Activated CD4-positive, alpha-beta T cell treated with anti-CD3 and anti-CD28 coated beads, Interleukin-2, amount 50 U/mL, for 48 hours (primary cell): ENCODE results near the gene LRRC3.

Source experiments
- DNase-seq, 2 experiments: peaks; one replicate each; pipeline ENCODE4 v3.0.0-alpha.2; 2020

The LRRC3 gene

DNA sequence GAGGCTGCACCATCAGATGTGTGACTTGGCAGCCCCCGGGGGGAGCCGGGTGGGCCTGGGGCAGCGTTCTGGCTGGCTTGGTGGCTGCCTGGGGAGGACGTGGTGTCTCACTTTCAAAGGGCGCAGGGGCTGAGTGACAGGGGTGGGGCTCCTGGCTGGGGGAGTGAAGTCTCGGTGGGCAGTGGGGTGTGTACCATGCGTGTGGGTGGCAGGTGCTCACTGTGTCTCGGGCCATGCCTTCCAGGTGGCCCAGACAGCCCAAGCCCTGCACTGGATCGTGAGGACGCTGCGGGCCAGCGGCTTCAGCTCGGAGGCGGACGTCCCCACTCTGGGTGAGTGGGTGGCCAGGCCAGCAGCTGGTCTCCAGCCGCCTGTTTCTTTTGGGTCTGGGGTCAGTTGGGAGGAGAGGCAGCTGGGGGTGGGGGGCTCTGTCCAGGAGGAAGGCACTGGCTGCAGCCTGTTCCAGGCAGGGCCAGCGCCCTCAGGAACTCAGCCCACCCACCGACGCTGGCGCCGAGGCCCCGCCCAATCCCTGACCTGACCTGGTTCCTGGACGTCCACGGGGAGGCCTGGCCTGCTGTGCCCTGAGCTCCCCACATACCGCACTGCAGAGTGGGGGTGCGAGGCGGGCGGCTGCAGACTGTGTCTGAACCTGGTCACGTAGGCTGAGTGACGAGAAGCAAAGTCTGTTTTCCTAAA lies 30.6 kb upstream of the LRRC3 start:
- DNase-seq: no peak

DNA sequence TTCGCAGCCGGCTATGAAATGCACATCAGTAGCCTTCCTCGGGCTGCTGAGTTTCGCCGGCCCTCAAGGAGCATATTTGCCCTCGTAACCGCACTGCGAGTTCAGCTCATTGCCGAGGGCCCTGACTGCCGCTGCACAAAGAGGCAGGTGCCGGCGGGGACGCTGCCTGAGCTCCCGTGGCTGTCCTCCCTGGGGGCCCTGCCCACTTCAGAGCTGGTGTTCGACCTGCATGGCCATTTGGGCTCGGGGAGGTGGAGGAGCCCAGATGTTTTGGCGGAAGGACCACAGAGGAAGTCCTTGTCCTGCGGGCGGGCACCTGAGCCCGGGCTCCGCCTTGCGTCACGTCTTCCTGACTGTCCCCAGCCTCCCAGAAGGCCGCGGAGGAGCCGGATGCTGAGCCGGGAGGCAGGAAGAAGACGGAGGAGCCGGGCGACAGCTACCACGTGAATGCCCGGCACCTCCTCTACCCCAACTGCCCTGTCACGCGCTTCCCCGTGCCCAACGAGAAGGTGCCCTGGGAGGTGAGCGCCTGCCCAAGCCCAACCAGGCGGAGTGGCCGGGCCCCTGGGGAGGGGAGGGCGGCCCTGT lies 29.9 kb upstream of the LRRC3 start:
- DNase-seq: no peak

DNA sequence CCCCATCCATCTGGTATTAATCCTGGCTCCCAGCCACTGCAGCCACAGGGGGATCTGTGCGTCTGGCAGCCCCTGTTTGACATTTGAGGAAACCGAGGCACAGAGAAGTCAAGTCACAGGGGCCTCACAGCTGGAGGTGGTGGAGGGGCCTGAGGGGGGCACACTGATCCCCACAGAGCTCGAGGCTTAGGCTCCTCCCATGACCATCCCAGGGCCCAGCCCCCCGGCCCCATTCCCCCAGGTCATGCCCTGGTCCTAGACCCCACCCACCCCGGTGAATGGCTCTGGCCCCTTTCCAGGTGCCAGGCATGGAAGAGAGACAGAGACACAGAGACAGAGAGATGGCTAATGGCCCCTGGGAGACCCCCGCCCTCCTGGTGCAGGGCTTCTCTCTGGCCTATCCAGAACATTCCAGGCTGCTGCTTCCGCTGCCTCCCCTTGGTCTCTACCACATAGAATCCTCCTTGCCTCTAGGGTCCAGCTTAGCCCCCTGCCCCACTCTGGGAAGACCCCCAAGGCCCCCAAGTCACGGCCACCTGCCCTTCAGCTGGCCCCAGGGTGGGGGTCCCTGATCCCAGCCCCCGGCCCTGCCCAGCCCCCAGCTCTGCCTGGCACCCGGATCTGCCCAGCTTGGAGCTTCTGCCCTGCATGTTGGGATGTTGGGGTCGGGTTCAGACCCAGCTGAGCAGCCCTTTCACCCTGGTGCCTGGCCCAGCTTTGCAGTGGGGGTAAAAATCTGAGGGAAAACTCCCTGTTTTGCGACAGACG lies 29.2 kb upstream of the LRRC3 start:
- no peak for DNase-seq

DNA sequence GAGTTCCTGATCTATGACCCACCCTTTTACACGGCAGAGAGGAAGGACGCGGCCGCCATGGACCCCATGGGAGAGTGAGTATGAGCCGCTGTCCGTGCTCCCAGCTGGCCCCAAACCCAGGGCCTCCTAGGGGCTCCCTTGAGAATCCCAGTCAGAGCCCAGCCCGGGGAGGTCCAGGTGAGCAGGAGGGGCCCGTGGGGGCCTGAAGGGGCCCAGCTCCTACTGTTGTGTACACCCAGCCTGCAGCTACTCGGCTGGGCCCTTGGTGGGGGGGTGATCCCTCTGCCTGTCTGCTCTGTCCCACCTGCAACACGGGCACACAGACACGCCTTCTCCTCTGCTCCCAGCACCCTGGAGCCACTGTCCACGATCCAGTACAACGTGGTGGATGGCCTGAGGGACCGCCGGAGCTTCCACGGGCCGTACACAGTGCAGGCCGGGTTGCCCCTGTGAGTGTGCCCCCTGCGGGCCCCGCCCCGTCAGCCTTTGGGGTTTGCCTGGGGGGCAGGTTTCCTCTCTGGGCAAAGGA lies 28.6 kb upstream of the LRRC3 start:
- DNase-seq: no peak

DNA sequence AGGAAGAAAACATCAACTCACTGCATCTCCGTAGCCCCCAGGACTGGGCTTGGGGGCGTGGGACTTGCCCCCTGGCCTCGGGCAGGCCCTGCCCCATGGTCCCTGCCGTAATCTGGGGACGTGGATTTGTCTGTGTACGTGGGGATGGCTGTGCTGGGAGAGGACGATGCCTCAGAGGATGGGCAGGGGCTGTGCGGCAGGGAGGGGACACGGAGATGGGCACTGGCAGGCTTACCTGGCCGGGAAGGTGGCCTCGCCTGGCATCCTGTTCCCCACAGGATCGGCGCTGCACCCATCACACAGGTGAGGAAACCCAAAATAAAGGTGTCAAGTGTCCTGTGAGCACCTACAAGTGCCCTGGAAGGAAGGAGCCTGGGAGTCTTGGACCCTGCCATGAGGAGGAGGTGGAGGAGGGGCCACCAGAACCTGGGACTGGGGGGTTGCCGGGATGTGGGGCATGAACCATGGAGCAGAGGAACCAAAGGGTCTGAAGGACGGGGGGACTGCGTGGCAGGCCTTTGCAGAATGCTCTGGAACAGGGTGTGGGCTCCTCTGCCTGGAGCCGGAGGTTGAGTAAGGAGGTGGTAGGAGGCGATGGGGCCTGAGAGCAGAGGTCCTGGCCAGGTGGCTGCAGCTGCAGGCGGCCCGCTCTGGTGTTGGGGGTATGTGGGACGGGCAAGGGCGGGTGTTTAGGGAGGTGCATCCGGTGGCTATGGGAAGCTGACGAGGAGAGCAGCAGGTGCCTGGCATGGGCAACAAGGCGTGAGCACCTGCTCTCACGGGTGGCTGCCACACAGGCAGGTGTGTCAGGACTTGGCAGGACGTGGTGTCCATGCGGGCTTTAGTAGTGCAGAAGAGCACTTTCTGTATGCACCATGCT lies 27.8 kb upstream of the LRRC3 start:
- no peak for DNase-seq

DNA sequence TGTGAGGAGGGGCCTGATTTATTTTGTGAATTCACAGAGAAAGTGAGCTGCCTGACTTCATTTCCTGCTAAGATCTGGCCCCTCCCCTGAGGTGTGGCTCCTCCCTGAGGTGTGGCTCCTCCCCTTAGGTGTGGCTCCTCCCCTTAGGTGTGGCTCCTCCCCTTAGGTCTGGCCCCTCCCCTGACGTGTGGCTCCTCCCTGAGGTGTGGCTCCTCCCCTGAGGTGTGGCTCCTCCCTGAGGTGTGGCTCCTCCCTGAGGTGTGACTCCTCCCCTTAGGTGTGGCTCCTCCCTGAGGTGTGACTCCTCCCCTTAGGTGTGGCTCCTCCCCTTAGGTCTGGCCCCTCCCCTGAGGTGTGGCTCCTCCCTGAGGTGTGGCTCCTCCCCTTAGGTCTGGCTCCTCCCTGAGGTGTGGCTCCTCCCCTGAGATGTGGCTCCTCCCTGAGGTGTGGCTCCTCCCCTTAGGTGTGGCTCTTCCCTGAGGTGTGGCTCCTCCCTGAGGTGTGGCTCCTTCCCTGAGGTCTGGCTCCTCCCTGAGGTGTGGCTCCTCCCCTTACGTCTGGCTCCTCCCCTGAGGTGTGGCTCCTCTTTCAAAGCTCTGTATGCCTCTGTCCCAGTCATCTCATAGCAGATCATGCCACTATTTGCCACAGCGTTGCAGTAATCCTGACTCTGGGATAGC lies 26.9 kb upstream of the LRRC3 start:
- DNase-seq: peak; percentile 31

DNA sequence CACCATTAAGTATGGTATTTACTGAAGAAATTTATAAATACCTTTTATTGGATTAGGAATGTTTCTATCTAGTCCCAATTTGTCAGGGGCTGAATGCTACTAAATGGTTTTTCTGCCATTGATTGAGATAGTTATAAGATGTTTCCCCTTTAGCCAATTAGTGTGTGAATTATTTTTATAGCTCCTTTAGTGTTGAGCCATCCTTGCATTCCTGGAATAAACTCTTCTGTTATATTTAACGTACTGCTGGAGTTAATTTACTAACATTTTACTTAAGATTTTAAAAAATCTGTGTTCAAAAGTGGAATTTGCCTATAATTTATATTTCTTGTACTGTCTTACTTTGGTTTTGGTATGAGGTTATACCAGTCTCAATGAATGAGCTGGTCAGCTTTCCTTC lies 25.4 kb upstream of the LRRC3 start:
- no peak for DNase-seq

DNA sequence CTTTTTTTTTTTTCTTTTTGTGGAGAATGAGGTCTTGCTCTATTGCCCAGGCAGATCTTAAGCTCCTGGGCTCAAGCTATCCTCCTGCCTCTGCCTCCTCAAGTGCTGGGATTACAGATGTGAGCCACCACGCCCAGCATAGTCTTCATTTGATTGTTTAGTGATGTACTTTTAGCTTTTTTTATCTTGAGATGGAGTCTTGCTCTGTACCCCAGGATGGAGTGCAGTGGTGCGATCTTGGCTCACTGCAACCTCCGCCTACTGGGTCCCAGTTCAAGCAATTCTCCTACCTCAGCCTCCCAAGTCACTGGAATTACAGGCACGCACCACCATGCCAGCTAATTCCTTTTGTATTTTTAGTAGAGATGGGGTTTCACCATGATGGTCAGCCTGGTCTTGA lies 24.0 kb upstream of the LRRC3 start:
- no peak for DNase-seq

DNA sequence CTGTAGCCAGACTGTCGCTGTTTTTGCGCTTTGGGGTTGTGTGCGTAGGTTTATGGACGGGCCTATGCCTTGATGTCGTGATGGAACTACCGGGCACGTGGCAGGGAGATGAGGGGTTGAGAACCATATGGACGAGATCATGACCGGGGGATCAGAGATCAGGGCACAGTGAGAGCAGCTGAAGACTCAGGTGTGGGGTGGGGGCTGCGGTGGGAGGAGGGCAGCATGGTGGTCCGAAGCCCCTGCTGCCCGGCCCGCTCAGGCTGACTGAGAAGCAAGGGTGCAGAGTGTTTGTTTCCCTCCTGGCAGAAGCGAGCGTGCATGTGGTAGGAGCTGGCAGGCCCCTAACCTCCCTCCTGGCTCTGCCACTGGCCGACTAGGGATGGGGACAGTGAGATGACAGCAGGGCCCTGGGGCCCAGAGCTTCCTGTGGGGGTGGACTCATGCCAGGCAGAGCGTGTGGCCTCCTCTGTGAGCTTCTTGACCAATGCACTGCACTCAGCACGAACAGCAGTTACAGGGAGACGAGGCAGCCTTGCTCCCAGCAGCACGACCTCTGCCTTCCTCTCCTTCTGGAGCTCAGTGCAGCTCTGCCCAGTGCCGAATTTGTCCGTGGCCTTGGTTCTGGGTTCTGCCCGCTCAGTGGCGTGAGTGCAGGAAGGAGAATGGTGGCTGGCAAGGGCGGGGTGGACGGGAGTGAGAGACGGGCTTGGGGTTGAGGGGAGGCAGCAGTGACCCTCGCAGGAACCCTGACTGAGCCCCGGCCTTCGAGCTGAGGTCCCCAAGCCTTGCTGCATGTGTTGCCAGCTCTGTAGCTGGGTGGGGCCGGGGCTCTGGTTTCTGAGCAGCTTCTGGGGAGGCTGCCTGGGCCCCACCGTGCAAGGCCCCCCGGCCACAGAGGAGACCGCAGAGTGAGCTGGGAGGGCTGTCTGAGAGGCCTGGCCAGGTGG lies 22.2 kb upstream of the LRRC3 start:
- DNase-seq: no peak

DNA sequence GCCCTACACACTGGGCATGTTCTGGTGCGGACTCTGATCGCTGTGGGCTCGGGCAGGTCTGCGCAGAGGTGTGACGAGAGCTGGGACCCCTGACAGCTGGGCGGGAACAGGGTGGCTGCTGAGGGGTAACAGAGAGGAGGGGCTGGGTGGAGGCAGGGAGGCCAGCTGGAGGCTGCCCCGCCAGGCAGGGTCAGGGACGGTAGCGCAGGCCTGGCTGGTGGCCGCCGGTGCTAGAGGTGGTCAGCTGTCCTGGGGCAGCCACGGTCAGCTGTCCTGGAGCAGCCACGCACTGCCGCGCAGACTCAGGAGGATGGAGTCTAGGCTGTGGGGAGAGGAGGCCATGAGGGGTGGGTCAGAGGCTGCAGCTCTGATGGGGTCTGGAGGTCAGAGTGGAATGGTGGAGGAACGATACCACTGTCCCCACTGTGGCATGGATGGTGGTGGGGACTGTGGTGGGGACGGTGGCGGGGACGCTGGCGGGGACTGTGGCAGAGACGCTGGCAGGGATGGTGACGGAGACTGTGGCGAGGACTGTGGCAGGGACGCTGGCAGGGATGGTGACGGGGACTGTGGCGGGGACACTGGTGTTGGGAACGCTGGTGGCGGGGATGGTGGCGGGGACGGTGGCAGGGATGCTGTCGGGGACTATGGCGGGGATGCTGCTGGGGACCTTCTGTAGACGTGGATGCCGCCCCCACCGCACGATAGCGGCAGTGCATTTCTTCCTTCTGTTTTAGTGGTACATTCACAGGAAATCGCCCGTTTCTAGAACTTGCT lies 21.3 kb upstream of the LRRC3 start:
- peak in 1 of 2 experiments; percentile 0 for DNase-seq

DNA sequence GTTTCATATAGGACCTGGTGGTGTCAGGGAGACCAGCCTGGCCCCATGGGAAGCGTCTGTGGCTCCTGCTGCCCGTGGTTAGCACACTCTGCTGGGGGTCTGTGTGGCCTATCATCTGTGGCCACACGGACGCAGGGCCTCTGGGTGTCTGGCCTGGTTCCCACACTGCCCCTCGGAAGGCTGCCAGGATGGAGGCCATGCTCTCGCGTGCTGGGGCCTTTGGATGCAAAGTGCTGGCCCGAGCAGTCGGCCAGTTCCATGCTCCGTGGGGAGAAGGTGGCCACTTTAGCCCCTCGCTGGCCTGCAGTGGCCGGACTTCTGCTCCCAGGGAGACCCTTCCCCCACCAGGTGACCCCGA lies 20.8 kb upstream of the LRRC3 start:
- DNase-seq: no peak

DNA sequence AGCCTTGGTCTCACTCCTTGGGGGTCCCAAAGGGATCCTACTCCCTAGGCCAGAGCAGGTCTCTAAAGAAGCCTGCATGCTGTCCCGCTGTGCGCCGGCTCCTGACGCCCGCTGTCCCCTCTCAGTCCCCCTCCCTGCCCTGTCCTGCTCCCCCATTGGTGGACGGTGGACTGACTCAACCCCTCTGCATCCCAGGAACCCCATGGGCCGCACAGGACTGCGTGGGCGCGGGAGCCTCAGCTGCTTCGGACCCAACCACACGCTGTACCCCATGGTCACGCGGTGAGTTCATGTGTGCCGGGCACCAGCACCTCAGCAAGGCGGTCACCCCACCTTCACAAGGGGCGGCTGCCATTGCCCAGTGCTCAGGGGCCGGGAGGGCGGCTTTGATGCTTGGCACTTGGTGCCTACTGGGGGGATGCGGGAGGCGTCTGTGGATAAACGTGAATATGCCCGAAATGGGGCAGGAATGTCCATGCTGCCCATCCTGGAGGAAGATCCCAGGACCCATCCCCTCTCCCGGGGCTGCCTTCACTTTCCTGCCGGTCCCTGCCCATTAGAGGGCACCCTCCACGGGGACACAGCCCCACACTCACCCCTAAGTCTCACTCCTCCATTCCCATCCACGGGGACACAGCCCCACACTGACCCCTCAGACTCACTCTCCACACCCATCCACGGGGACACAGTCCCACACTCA lies 20.2 kb upstream of the LRRC3 start:
- DNase-seq: no peak

DNA sequence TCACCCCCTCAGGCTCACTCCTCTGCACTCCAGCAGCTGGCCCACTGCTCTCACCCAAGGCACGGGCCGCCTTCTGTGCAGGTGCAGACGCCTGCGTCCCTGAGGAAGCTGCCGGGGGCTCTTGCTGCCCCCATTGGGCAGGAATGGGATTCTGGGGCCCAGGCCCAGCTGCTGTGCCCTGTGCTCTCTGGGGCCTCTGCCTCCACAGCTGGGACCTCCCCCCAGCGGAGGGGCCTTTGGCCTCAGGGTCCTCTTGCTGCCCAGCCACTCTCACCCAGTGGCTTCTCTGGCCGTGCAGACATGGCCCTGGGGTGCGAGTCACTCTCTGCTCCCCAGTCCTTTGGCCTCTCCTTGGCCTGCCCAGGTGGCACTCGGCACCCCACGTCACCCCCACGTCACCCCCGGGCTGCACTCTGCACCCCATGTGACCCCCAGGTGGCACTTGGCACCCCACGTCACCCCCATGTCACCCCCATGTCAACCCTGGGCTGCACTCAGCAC lies 19.1 kb upstream of the LRRC3 start:
- DNase-seq: no peak

DNA sequence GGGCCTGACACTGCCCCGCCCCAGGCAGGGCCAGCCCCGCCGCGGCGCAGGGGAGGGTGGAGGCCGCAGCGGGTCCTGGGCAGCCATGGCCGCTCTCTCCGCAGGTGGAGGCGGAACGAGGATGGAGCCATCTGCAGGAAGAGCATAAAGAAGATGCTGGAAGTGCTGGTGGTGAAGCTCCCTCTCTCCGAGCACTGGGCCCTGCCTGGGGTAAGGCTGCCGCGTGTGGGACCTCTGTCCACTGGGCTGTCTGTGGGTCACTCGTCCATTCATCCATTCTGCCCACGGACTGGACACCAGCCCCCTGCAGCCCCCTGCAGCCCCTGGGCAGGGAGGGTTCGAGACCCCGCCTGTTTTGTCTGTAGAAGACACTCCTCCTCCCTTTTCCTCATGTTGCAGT lies 18.4 kb upstream of the LRRC3 start:
- no peak for DNase-seq

DNA sequence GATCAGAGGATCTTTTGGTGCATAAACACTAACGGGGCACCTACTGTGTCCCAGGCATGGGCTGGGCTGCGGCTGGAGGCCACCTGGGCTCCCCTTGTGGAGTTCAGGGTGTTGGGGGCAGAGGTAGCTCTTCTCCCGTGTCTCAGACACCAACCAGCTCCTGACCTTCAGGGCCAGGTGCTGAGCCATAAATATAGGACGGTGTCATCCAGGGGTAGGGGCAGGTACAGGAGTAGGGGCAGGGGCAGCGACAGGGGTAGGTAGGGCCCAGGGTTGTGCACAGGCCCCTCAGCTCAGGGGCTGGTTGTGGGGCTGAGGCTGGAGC lies 18.0 kb upstream of the LRRC3 start:
- no peak for DNase-seq

DNA sequence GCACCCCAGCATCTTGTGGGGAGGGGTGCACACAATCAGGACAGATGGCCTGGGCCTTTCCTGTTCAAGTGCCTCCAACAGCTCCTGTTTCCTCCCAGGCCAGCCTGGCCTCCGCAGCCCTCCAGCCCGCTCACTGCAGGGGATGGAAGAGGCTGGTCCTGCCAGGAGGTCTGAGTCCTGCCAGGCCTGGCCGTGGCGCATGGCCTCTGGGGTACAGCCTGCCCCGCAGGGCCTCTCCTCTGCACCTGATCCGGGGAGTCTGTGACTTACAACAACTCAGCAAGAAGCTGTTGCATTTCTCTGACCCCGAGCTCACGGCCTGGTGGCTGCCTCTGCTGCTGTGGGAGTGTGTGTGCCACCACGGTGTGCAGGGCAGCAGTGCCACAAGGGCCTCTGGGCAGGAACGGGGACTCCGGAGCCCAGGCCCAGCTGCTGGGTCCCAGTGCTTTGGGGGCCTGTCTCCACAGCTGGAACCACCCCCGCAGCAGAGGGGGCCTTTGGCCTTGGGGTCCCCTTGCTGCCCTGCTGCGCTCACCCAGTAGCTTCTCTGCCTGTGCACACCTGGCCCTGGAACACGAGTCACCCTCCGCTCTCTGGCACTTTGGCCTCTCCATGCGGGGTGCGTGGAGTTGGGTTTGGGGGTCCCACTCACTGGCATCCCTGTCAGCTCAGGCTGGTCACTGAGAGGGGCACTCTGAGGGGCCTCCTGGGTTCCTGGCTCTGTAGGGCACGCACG lies 17.4 kb upstream of the LRRC3 start:
- no peak for DNase-seq

DNA sequence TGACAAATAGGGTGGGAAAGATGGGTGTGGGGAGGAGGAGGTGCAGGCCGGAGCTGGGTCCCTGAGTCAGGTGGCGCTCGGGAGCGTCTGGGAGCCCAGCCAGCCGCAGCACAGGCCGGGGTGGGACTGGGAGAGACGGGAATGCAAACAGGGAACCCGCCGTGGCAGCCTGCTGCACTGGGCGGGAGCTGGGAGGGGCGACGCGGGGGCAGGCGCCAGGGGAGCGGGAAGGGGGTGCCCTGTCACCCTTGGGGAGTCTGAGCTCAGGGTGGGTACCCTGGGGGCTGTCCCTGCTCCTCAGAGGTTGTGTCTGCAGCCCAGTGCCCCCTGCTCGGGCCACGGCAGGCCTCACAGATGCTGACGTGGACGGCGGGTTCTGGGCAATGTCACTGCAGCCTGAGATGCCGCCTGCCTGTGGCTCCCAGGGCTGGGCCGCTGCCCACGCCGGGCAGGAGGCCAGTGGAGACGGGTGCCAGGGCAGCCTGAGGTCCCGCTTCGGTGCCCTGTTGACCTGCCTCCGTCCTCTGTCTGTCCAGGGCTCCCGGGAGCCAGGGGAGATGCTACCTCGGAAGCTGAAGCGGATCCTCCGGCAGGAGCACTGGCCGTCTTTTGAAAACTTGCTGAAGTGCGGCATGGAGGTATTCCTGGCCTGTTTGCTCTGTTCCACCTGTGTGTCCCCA lies 16.6 kb upstream of the LRRC3 start:
- no peak for DNase-seq

DNA sequence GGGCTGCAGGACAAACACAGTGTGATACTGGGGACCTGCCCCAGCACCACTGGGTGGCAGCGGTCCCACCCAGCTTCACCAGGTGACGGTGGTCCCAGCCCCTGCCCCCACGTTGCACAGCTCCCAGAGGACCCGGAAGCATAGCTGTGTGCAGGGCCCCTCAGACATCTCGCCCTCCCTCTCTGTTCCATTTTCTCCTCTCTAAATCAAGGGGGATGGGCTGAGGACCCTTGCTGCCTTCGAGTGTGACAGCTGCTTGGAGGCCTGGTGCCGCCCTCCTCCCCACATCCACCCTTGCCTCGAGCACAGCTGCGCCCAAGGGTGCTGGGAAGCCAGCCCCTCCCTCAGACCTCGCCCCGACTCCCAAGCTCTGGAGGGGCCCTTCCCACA lies 16.1 kb upstream of the LRRC3 start:
- no peak for DNase-seq
